HG02938 (cell line): ENCODE data around the gene LIMCH1.
"Not testable (repeated sequence)": the region's sequence is repeated elsewhere in the genome, so short reads cannot be mapped to it uniquely, and the experiment has no call there.

Source experiments
- ATAC-seq: cut with Tn5 transposase; IDR thresholded peaks from one replicate; pipeline ENCODE4 v1.9.1; 2021; ENCODE audit warnings: mild to moderate bottlenecking, moderate library complexity; ENCODE audit not compliant: unreplicated experiment

Gene LIMCH1

GRCh38 chr4:41719417-41719816 is 181.5 kb downstream of the LIMCH1 start:
- ATAC-seq, result no peak

- ATAC-seq, result no peak
These were observed 184.2 kb downstream of the LIMCH1 start for GRCh38 chr4:41722181-41722580.

- no peak for ATAC-seq
These were observed 185.3 kb downstream of the LIMCH1 start for GRCh38 chr4:41723286-41723685.

- no peak for ATAC-seq
These were observed 187.3 kb downstream of the LIMCH1 start for GRCh38 chr4:41725254-41725653.

DNA sequence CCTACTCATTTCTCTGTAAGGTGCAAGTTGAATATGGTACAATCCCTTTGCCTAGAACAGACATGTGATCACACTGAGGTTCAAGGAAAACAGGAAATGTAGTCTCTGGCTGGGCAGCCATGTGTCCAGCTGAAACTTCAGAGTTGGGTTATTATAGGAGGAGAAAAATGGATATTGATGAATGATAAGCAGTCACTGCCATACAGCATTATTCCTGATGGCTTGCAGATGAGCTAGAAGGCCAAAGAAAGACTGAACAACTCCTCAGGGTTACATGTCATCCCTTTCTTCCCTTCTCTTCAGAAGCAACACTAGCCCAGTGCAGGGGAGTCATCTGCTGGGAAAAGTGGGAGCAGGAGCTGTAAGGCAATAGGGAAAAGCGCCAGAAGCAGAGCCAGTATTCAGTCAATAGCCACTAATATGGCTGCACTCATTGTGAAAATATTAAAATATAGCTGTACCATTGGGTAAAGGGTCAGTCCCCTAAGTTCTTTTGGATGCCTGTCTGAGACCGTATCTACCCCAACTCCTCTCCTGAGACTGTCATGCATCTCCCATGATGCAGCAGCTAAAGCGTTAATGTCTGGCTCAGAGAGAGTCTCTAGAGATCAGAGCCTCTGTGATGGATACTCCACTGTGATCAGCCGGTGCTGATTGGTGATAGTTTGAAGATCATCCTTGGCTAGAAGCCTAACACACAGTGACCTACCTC is 190.1 kb downstream of the LIMCH1 start:
- no peak for ATAC-seq

GRCh38 chr4:41728573-41728913 is 190.6 kb downstream of the LIMCH1 start:
- no peak for ATAC-seq

- ATAC-seq, result no peak
These were observed 193.7 kb downstream of the LIMCH1 start for GRCh38 chr4:41731569-41732126.

DNA sequence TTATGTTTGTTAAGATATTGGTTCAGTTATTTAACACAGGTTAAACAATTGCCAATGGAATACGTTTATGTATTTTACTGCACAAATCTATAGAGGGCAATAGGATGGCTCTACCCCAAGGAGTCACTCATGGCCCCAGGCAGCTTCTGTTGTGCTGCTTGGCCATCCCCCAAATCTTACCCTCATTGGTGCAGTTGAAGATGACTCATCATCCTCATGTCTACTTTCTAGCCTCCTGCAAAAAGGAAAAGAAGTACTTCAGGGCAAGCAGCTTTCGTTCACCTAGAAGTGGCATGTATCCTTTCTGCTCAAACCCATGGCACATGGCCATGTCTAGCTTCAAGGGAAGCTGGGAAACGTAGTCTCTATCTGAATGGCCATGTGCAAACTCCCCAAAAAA is 196.4 kb downstream of the LIMCH1 start:
- no peak for ATAC-seq

DNA sequence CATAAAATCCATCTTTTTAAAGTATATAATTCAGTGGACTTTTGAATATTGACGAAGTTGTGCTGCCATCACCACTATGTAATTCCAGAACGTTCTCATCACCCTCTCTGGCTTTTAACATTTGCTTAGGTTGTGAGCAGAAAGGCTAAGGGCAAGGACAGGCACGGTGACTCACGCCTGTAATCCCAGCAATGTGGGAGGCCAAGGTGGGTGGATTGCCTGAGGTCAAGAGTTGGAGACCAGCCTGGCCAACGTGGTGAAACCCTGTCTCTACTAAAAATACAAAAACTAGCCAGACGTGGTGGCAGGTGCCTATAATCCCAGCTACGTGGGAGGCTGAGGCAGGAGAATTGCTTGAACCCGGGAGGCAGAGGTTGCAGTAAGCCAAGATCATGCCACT is 199.5 kb downstream of the LIMCH1 start:
- not testable (repeated sequence) for ATAC-seq

DNA sequence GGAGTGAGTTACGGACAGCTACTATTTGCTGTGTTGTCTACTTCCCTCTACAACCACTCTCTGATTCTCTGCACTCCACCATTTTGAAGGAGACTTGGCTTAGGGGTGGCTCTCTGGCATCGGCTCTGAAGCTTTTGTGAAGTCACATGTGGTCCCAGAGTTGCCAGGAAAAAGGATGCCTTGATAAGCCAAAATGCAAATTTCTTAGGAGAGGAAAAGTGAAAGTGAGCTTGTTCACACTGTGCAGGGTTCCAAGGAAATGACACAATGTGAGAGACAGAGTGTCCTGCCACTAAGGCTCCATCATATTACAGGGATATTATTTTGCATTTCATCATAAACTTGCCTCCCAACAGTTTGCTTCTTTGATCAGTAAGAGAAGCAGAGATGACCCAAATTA is 203.4 kb downstream of the LIMCH1 start:
- no peak for ATAC-seq

DNA sequence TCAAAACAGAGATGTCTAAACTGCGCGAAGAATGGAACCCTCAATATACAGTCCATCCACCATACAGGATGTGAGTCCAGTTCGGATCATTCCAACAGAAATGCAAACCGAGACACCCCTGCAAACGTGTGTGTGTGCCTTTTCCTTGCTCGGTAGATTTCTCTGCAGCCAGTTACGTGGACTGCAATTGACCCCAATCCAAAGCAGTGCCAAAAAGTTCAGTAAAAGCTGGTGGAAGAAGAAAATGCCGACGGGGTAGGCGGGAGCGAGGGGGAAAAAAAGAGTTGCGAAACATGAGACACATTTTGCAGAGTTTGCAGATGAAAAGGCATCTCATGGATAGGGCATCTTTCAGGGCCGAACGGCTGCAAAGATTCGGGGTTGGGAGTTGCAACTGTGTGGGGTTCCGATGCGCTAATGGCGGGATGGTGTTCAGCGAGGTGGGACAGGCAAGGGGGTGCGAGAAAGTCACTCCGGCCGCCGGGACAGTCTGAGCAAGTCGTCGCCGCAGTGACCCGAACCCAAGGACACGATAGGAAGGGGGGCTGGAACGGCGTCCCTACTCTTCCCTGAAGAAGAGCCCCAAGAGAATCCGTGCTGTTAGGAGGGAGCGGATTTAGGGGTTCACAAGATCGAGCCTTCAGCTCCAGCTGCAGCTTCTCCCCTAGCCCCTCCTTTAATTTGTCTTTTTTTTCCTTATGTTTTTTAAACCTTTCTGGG is 206.8 kb downstream of the LIMCH1 start:
- ATAC-seq, result no peak

DNA sequence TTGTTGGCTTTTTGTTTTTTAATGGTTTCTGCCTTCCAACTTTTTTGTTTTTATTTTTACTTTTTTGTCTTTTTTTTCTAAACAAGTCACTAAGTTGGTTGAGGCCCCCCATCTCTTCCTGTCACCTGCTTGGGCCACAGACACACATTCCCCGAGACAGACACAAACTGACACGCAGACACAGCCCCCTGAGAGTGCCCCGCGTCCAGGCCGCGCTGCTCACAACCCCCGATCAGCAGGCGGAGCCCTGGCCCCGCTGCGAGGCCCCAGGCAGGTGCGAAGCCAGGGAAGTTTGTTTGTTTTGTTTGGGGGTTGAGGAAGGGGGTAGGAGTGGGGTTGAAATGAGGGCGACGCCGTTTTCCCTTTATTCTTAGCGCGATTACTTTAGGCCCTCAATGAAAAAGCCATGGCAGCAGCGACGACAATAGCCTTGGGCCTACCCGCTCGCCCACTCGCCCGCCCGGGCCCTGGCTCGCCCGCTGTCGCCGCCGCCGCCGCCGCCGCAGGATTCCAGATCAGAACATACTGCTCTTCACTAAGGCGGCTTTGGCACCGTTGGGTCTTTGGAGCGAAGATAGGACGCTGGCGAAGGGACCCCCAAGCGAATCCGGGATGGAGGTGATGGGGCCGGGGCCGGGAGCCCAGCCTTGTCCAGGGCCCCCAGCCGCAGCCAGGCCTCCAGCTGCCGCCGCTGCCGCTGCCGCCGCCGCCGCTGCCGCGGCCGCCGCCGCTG is 207.5 kb downstream of the LIMCH1 start:
- ATAC-seq, result no peak

DNA sequence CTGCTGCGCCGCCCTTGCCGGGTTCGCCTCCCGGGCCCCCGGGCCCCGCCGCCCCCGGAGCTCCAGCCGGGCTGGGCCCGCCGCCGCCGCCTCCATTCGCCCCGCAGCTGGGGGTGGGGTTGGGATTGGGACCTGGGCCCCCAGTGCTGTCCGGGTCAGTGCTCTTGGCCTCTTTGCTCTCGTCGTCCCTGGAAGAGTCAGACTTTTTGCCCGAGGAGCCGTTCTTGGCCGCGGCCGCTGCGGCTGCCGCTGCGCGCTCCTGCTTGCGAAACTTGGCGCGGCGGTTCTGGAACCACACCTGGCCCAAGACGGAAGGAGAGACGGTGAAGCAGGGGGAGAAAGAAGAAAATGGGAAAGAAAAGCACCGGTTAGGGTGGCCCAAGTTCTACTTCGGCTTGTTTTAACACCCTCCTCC is 208.1 kb downstream of the LIMCH1 start:
- ATAC-seq, result no peak

- ATAC-seq, result no peak
These were observed 208.7 kb downstream of the LIMCH1 start for GRCh38 chr4:41746440-41747229.

DNA sequence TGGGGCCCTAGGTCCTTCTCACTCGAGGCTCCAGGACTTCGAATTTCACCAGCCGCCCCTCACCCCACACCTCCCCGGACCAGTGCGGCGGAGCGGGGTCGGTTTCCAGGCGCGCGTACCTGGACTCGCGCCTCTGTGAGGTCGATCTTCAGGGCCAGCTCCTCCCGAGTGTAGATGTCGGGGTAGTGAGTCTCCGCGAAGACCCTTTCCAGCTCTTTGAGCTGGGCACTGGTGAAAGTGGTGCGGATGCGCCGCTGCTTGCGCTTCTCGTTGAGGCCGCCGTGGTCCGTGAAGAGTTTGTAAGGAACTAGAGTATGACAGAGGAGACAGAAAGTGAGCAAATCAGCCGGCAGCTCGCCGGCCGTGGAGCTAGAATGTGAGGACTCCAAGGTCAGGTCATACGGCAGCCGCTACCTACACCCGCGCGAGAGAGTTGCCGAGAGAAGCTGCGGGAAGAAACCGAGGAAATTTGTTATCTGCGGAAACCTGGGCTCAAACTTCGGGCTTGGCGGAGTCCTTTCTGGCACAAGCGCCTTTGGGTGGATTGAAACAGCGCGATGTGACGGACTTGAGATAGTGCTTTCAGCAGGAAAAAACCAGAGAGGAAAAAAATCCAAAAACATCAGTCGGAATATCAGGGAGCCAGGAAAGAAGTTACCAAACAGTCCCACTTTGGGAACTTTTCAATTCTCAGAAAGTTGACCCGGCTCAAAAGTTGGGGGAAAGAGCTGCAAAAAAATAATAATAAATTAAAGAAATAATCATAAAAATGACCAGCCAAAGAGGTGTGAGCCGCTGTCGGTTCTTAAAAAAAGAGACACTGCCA is 209.5 kb downstream of the LIMCH1 start:
- no peak for ATAC-seq

DNA sequence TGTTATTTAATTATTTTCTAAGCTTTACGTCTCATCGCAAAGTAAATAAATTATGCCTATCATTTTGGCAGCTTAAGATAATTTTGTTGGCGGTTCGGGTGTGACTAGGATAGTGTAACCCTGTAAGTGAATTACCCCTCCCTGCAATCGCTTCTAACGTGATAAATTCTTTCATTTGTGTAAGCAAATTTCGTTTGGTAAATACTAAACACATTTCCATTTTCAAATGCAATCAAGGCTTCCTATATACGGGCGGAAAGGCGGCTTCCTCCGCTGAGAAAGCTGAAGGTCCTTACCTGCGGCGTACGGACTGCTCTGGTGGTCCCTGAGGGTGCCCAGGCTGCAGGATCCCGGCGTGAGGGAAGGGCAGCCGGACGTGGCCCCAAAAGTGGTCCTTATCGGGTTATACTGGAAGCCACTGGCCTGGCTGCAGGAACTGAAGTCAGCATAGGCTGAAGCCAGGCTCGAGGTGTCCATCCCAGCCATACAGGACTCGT is 210.2 kb downstream of the LIMCH1 start:
- ATAC-seq, result no peak

DNA sequence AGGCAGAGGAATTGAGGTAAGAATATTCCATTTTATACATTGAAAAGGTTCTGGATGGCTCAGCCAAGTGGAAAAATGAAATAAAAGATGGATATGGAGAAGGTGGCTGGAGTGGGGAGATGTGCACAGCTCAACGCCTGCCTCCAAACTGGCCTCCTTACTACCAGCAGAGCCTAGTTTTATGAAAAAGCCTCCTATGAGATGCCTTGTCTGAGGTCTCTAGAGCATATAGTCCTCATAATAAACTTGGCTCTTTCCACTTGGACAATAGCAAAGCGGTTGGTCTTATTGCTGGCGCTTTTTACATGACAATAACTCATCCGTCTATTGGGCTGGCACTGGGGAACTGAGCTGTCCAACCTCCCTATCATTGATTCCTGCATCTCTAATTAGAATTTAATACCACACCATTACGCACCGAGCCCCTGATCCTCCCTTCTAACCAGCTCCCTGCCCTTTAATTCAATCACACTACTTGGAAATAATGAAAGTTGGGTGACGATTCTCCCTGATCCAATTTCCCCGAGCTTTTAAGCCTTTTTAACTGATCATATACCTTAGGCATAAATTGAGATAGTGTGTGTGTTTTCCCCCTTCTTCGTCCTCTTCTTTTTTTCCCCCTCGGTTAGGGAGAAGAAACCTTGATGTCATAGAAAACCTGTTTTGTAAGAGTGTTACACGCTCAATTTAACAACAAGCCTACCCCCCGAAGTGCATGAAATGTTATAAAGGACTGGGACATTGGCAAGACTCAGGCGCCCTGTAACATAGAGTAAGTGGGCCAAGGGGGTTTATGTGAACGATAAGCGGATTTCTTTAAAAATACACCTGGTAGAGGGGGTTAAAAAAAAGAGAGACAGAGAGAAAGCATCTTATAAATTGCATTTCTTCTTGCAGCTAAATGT is 210.9 kb downstream of the LIMCH1 start, which contains the start of gene PHOX2B:
PHOX2B (minus strand) TSS at position 155 of the 905 bp plus-strand sequence; CDS start at position 40, 115 bp downstream.
- no peak for ATAC-seq

DNA sequence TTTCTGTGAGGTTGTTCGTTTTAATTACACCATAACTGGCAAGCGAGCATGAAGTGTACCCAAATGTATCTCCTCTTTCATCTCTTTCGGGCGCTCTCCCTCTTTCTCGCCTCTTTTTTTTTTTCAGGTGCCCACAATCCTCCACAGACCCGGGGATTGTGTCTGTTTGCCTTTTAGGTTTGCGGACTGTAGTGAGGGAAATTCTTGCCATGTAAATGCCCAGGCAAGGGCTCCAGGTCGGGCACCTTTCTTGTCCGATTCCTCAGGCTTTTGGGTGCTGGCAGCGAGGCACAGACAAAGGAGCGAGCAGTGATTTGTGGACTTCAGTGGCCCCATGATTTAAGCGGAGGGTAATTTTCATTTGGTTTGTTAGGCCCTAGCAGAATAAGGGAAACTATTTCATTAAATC is 211.7 kb downstream of the LIMCH1 start:
- ATAC-seq, result no peak
